Skeletal muscle tissue (tissue), 4 donors: ENCODE results near the gene PHF12. TPM values are rescaled to one million over a fixed set of nuclear protein-coding genes. Genes with fewer than 3 reads are reported as not detected.
A peak's percentile ranks its signal among the peaks of the same experiment; 100 is the strongest.

ENCODE experiments used
- H3K27ac ChIP-seq: one replicate; pipeline ENCODE4 v1.7.0; 2013; ENCODE audit warnings: mild to moderate bottlenecking, low read depth, low read length, inconsistent platforms
- H3K27me3 ChIP-seq, 3 donors: one replicate each; pipeline ENCODE4 v1.7.0; 2013; ENCODE audit warnings: low read length in 3 of 3; ENCODE audit not compliant: control insufficient read depth in 3 of 3, insufficient read depth in 3 of 3
- H3K36me3 ChIP-seq, 3 donors: one replicate each; pipeline ENCODE4 v1.7.0; 2013; ENCODE audit warnings: low read length in 3 of 3; ENCODE audit not compliant: control insufficient read depth in 3 of 3, insufficient read depth in 3 of 3
- H3K4me1 ChIP-seq, 3 donors: one replicate each; pipeline ENCODE4 v1.7.0; 2013; ENCODE audit warnings: low read length in 3 of 3, mild to moderate bottlenecking in 3 of 3; ENCODE audit not compliant: control insufficient read depth in 3 of 3, insufficient read depth in 3 of 3
- H3K4me3 ChIP-seq, 3 donors: one replicate each; pipeline ENCODE4 v1.7.0; 2013; ENCODE audit warnings: low read length in 3 of 3
- H3K9ac ChIP-seq, 3 donors: one replicate each; pipeline ENCODE4 v1.7.0; 2013; ENCODE audit warnings: low read length in 3 of 3, mild to moderate bottlenecking in 3 of 3, moderate library complexity in 2 of 3, low read depth in 1 of 3
- H3K9me3 ChIP-seq, 3 donors: one replicate each; pipeline ENCODE4 v1.7.0; 2013; ENCODE audit warnings: low read length in 3 of 3; ENCODE audit not compliant: control insufficient read depth in 3 of 3
- total RNA-seq: library from RNA; depleted of rRNA; stranded (reverse); fragments of >200 nt; gene quantifications from one replicate; pipeline ENCODE4 v1.2.3, GENCODE V29; 2014
- donor health status: Osteomylitis.

PHF12 gene
- total RNA-seq, result 8.9 TPM

- Histone ChIP-seq H3K27me3 (no peaks in the 10 kb centered on the region), H3K9ac (peak within 1 kb of the TSS; percentile 87 to 96 (median 91)), H3K27ac (peak within 1 kb of the TSS; percentile 95), H3K9me3 (no peaks in the 10 kb centered on the region), H3K4me1 (peaks cover 30 to 33% (median 31%) of the 10 kb centered on the region in 3 donors), H3K4me3 (peak within 1 kb of the TSS; percentile 81 to 100 (median 99)), H3K36me3 (no peaks in the 10 kb centered on the region)
Observed at GRCh38 chr17:28951428-28951990, at the start of gene PHF12. Gene PHF12 (minus strand): TSS chr17:28951518. CDS start chr17:28950960, 558 bp downstream.

GRCh38 chr17:29000973-29001372, 49.7 kb upstream of the PHF12 start:
- Histone ChIP-seq H3K9ac (no peak overlapping the region), H3K4me1 (peaks cover 0 to 4% (median 4%) of the 10 kb centered on the region in 3 donors), H3K9me3 (no peaks in the 10 kb centered on the region), H3K27me3 (peaks cover 27 to 38% (median 32%) of the 10 kb centered on the region in 3 donors), H3K4me3 (no peak overlapping the region), H3K27ac (no peak overlapping the region), H3K36me3 (no peaks in the 10 kb centered on the region)

GRCh38 chr17:28999206-28999605, 47.9 kb upstream of the PHF12 start:
- Histone ChIP-seq H3K27ac (no peak overlapping the region), H3K9me3 (no peaks in the 10 kb centered on the region), H3K4me1 (peaks cover 0 to 4% (median 4%) of the 10 kb centered on the region in 3 donors), H3K9ac (no peak overlapping the region), H3K27me3 (peaks cover 15 to 25% (median 19%) of the 10 kb centered on the region in 3 donors), H3K4me3 (no peak overlapping the region), H3K36me3 (no peaks in the 10 kb centered on the region)

- Histone ChIP-seq H3K36me3 (no peaks in the 10 kb centered on the region), H3K4me1 (peaks cover 0 to 8% (median 6%) of the 10 kb centered on the region in 3 donors), H3K9me3 (no peaks in the 10 kb centered on the region), H3K9ac (no peak overlapping the region), H3K27ac (no peak overlapping the region), H3K4me3 (no peak overlapping the region), H3K27me3 (peaks cover 3 to 11% (median 8%) of the 10 kb centered on the region in 3 donors)
Observed at GRCh38 chr17:28997806-28998205, 46.5 kb upstream of the PHF12 start.

- Histone ChIP-seq H3K9ac (no peak overlapping the region), H3K4me1 (peaks cover 0 to 8% (median 6%) of the 10 kb centered on the region in 3 donors), H3K9me3 (no peaks in the 10 kb centered on the region), H3K36me3 (no peaks in the 10 kb centered on the region), H3K4me3 (no peak overlapping the region), H3K27ac (no peak overlapping the region), H3K27me3 (peaks cover 0 to 9% (median 5%) of the 10 kb centered on the region in 3 donors)
Observed at GRCh38 chr17:28996554-28997096, 45.3 kb upstream of the PHF12 start.

GRCh38 chr17:28993645-28994426, 42.5 kb upstream of the PHF12 start:
- H3K27me3 ChIP-seq, result peaks cover 0 to 10% (median 5%) of the 10 kb centered on the region in 3 donors
- no peaks in the 10 kb centered on the region for H3K9me3 ChIP-seq

GRCh38 chr17:28992625-28993600, 41.6 kb upstream of the PHF12 start:
- H3K27me3 ChIP-seq, result peaks cover 0 to 16% (median 1%) of the 10 kb centered on the region in 3 donors
- peaks cover 0 to 8% (median 6%) of the 10 kb centered on the region in 3 donors for H3K4me1 ChIP-seq
- no peak overlapping the region for H3K4me3 ChIP-seq
- H3K27ac ChIP-seq, result no peak overlapping the region
- no peaks in the 10 kb centered on the region for H3K36me3 ChIP-seq
- no peaks in the 10 kb centered on the region for H3K9me3 ChIP-seq
- no peak overlapping the region for H3K9ac ChIP-seq

More at GRCh38 chr17:28993645-28994426, 42.5 kb upstream of the PHF12 start:
- peaks cover 0 to 8% (median 6%) of the 10 kb centered on the region in 3 donors for H3K4me1 ChIP-seq
- no peak overlapping the region for H3K27ac ChIP-seq
- no peak overlapping the region for H3K9ac ChIP-seq
- no peaks in the 10 kb centered on the region for H3K36me3 ChIP-seq
- H3K4me3 ChIP-seq, result no peak overlapping the region

GRCh38 chr17:28992185-28992584, 40.9 kb upstream of the PHF12 start:
- H3K4me1 ChIP-seq, result peaks cover 0 to 8% (median 7%) of the 10 kb centered on the region in 3 donors
- H3K27me3 ChIP-seq, result peaks cover 0 to 16% (median 6%) of the 10 kb centered on the region in 3 donors
- no peak overlapping the region for H3K4me3 ChIP-seq

GRCh38 chr17:28991779-28992178, 40.5 kb upstream of the PHF12 start:
- Histone ChIP-seq H3K27ac (no peak overlapping the region), H3K4me1 (peaks cover 0 to 11% (median 10%) of the 10 kb centered on the region in 3 donors), H3K4me3 (no peak overlapping the region), H3K27me3 (peaks cover 0 to 14% (median 6%) of the 10 kb centered on the region in 3 donors), H3K9ac (no peak overlapping the region), H3K36me3 (no peaks in the 10 kb centered on the region), H3K9me3 (no peaks in the 10 kb centered on the region)

More at GRCh38 chr17:28992185-28992584, 40.9 kb upstream of the PHF12 start:
- Histone ChIP-seq H3K9me3 (no peaks in the 10 kb centered on the region), H3K27ac (no peak overlapping the region), H3K9ac (no peak overlapping the region), H3K36me3 (no peaks in the 10 kb centered on the region)
